D341Med (cell line): Measurements from ENCODE around the gene CPT2.

Experiments used
- DNase-seq: peaks from one replicate; pipeline ENCODE4 v3.0.0; 2012; ENCODE audit warnings: low spot score

The CPT2 gene

DNA sequence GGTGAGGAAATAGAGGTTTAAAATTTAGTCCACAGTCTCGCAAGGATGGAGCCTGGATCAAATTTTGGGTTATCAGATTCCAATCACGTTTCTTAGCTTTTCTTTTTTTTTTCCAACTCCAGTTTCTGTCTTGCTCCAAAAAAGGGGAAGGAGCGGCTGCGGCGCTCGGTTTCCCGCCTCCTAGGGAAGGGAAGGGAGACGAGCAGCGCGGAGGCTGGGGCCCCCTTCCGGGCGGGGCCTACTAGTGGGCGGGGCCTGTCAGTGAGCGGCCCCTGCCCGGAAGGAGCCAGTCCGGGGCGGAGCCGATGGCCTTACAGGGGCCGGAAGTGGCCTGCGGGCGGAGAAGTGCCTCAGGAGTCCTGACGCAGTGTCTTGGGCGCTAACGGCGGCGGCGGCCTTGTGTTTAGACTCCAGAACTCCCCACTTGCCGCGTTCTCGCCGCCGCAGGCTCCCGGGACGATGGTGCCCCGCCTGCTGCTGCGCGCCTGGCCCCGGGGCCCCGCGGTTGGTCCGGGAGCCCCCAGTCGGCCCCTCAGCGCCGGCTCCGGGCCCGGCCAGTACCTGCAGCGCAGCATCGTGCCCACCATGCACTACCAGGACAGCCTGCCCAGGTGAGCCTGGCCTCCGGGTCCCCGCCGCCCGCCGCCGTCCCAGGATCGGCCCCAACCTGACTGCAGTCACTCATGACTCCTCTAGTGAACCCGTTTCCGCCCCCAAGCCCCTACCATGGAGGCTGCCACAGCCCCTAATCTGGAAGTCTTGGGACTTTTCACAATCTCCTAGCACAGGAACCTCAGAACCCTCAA lies at the start of gene CPT2:
Gene CPT2, plus strand, starts transcription at position 340 of the 806 bp plus-strand sequence. Its CDS starts 120 bp downstream, at position 460.
- peak; percentile 98 for DNase-seq

DNA sequence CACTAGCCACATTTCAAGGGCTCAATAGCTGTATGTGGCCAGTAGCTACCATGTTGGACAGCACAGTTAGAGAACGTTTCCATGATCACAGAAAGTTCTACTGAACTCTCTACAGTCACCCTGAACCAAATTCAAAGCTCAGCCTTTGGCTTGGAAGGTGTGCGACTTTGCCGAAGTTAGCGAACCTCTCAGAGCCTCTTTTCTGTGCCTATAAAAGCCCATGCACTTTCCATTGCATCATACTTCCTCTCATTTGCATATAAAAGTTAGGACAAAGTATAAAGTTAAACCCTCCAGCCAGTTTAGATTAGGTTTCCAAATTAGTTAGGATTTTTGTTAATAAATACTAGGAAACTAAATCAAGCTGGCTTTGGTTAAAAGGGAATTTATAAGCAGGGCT lies 49.5 kb upstream of the CPT2 start:
- DNase-seq: no peak

DNA sequence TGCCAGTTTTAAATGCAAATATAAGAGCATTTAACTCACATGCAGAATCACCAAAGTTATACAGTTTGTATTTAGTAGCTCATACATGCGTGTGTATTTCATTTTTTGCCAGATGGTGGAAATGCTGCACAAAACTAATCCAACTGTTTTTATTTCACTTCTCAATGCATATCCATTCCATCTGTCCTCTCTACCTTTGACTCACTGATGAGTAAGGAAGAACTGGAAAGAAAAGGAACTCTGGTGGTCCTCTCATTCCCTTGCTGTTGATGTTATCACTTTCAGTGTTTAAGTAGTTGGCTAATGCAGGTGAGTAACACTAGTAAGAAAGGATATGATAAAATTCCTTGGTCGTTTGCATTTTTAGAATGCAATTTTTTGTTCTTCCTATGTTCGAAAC lies 48.5 kb upstream of the CPT2 start:
- DNase-seq: no peak

DNA sequence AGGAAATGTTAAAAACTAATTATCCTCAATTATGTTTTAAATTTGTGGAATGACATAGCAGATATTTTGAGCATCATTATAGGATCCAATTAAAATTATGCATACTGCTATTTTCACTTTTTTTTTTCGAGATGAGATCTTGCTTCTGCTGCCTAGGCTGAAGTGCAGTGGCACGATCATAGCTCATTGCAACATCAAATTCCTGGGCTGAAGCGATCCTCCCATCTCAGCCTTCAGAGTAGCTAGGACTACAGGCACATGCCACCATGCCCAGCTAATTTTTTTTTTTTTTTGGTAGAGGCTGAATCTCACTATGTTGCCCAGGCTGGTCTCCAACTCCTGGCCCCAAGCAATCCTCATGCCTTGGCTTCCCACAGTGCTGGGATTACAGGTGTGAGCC lies 42.9 kb upstream of the CPT2 start:
- no peak for DNase-seq

DNA sequence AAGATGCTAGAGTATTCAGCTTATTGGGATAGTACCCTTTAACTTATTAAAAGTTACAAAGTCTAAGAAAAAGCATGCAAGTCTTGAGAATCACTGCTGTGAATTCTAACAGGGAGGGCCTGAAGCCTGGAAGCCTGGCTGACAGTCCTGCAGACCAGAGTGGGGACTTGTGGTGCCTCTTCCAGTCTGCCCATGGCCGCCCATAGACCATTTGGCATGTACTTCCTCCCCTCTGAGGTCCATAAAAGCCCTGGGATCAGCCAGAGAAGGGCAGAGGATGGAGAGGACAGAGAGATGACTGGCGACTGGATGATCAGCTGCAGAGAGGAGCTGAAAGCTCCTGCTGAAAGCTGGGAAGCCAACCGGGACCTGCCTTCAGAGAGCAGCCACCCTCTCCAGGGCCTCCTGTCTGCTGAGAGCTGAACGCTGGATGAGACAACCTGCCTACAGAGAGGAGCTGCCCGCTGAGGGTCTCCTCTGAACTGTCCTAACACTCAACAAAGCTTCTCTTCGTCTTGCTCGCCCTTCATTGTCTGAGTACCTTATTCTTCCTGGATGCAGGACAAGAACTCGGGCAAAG lies 41.7 kb upstream of the CPT2 start:
- DNase-seq: no peak

DNA sequence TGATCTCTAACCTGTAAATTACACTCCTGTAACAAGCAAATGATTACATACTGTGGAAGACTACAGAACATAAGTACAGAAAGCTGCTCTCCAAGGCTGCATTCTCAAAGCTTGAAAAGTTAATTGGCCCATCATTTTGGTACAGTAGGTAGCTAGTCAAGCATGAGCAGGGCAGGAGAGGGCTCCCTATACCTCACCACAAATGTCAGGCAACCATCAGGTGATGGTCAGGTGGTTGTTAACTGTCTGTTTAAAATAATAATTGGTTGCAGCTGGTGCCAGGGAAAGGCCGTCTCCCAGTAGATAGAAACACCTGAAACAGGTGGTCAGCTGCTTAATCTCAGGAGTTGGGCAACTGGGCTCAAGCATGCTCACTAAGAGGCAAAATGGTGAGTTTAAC lies 41.1 kb upstream of the CPT2 start:
- no peak for DNase-seq

DNA sequence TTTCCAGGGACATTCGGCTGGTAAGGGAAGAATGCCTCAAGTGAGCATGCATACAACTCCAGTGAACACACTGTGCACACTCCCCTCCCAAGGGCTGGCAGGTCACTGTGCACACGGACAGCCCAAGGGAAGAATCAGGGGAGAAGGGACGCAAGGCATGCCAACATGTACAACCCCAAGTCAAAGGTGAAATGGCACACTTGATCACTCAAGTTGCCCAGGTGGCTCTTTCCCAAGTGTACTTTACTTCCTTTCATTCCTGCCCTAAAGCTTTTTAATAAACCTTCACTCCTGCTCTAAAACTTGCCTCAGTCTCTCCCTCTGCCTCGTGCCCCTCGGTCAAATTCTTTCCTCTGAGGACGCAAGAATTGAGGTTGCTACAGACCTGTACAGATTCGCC lies 40.7 kb upstream of the CPT2 start:
- DNase-seq: no peak

DNA sequence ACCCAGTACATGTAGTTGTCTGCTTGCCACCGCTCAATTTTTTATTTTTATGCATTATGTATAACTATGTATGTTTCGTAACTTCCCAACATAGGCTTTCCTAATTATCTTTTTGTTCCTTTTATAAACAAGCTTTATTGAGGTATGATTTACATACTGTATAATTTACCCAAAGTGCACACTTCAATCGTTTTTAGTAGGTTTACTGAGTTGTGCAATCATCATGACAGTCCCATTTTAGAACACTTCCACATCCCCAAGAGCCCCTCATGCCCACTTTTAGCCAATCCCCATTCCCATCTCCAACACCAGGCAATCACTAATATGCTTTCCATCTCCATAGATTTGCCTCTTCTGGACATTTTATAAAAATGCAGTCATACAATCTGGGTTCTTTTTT lies 39.8 kb upstream of the CPT2 start:
- DNase-seq: no peak

DNA sequence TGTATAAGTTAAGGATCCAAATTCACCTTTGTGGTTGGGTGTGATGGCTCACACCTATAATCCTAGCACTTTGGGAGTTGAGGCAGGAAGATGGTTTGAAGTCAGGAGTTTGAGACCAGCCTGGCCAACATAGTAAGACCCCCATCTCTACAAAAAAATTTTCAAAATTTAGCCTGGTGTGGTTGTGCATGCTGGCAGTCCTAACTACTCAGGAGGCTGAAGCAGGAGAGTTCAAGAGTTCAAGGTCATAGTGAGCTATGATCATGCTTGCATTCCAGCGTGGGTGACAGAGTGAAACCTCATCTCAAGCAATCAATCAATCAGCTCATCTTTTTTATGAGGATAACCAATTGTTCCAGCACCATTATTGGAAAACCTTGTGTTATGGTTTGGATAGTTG lies 37.7 kb upstream of the CPT2 start:
- no peak for DNase-seq

DNA sequence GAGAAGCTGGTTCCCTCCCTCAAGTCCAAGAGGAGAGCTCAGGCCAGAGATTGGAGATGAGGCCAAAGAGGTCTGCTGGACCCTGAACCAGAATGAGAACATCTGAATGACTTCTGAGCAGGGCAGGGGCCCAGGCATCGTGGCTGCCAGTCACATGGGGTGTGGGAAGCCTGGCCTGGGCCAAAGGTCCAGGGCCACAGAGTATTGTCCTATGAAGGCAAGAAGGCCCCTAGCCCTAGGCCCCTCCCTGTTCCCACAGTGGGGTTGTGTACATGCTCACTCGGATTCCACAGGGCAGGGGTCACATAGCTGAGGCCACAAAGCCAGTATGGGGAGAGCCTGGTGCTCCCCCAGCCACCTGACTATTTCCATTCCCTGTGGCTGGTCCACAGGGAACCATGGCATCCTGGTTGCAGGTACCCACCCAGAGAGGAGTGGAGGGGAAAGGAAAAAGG lies 35.7 kb upstream of the CPT2 start:
- no peak for DNase-seq

DNA sequence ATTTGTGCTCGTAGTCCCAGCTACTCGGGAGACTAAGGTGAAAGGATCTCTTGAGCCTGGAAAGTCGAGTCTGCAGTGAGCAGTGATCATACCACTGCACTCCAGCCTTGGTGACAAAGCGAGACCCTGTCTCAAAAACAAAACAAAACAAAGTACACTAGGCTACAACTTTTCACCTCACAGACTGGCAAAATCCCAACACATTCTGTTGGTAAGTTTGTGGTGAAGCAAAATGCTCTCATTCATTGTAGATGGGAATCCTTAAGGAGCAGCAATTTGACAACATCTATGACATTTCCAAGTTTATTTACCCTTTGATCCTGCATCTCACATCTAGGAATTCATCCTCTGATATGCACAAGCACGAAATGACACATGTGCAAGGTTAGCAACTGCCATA lies 34.0 kb upstream of the CPT2 start:
- DNase-seq: no peak

DNA sequence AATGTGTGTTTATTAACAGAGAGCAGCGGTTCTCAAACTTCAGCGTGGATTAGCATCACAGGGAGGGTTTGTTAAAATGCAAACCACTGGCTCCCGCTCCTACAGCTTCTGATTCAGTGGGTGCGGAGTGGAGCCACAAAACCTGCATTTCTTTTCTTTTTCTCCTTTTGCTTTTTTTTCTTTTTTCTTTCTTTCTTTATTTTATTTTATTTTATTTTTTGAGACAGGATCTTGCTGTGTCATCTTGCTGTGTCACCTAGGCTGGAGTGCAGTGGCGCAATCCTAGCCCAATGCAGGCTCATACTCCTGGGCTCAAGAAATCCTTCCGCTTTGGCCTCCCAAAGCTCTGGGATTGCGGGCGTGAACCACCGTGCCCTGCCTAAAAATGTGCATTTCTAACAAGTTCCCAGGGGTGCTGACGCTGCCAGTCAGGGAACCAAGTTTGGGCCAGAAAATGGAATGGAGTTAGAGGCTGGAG lies 33.3 kb upstream of the CPT2 start:
- no peak for DNase-seq

DNA sequence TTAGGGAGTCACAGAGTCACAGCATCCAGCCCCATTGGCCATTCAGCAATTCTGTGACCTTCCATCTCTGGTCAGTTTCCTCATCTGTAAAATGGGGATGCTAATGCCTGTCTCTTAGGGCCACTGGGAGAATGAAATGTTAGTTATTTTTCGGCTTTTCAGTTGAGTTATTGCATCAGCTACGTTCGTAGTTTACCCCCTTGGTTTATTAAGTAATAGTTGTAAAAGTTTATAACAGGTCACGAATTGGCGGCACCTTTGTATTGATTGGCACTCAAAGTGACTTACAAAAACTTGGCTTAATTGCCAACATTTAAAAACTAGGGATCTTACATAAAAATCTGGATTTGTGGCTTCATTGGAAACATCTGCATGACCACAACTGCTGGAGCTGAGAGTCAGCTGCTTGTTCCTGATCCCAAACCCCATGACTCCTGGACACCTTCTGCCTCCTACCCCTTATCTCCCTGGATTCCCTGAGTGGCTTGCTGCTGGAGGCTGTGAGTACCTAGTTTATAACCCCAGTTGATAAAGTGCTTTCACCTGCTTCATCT lies 31.1 kb upstream of the CPT2 start:
- DNase-seq: no peak

DNA sequence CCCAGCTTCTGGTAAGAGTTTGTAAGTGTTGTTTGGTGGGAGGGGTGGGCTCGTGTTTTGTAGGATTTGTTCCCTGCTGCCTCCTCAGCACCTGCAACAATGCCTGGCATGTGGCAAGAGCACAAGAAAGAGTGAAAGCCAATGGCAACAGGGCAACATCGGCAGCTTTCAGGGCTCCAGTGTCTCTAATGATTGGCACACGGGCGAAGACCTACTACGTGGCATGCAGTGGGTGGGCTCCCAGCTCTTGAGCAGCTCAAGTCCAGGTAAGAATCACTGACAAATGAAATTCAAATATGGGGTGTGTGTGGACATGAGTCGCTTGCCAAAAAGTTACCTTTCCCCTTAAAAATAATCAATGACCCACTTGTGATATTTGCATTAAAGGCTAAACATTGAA lies 30.3 kb upstream of the CPT2 start:
- DNase-seq: no peak

DNA sequence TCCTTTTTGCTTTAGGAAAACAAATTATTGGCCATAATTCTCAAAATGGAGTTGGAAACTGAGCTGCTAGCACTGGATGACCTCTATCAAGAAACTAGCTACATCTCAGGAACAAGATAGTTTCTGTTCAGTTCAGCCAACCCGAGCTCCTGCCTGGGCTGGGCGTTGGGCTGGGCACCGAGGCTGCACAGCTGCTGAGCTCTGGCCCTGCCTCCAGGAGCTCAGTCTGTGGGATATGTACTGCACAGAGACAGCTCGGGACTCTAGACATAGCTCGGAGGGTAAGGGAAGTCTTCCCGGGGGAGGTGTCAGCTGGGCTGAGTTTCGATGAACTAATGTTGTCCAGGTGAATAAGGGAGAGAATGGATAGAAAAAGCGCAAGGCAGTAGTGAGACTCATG lies 29.7 kb upstream of the CPT2 start:
- DNase-seq: no peak

DNA sequence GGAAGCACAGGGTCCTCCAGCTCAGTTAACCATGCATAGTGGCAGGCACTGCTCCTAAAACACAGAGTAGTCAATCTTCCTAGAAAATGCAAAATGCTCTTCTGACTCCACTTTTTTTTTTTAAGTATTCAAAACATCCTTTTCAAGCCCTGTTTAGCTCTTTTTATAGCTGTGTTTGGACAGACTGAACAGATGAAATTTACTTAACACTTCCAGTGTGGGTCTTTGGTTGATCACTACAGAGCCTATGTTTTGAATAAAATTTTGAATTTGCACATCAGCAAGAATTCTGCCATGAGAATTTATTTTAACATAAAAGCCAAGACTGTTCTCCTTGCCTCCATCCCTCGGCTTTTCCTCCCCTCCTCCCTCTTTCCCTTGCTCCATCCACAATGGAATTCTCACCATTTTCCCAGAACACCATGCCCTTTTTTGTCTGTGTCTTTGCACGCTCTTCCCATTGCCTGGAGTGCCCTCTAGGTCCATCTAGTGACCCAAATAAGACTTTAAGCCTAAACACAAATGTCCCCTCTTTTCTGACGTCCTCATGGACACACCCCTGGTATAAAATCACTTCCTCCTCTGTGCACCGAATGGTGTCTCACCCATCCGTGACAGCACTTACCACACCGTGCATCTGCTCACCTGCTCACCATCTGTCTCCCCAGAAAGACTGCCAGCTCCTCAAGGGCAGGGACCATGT lies 24.0 kb upstream of the CPT2 start:
- DNase-seq: peak; percentile 60

DNA sequence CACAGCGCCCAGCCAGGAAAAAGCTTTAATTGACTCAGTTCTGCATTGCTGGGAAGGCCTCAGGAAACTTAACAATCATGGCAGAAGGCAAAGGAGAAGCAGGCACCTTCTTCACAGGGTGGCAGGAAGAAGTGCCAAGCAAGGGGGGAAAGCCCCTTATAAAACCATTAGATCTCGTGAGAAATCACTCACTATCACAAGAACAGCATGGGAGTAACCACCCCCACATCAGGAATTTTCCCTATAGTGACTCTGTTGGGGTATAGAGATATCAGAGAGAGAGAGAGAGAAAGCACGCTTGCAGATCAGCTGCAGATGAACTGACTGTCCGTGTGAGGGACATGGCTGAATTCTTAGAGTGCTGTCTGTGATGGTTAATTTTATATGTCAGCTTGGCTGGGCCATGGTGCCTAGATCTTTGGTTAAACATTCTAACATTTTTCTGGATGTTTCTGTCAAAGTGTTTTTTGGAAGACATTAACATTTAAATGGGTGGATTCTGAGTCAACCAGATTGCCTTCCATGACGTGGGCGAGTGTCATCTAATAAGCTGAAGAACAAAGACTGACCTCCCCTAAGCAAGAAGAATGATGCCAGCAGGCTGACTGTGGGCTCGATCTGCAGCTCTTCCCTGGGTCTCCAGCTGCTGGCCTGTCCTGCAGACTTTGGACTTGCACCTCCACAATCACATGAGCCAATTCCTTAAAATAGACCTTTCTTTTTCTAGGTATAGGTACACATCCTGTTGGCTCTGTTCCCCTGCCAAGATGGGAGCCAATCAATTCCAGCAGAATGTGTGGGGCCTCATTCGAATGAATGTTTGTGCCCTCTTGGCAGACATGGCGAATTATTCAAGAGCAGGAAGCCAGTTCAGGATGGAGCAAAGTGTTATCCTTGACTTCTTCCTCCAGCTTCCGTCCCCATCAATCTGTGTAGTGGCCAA lies 21.4 kb upstream of the CPT2 start:
- DNase-seq: no peak

DNA sequence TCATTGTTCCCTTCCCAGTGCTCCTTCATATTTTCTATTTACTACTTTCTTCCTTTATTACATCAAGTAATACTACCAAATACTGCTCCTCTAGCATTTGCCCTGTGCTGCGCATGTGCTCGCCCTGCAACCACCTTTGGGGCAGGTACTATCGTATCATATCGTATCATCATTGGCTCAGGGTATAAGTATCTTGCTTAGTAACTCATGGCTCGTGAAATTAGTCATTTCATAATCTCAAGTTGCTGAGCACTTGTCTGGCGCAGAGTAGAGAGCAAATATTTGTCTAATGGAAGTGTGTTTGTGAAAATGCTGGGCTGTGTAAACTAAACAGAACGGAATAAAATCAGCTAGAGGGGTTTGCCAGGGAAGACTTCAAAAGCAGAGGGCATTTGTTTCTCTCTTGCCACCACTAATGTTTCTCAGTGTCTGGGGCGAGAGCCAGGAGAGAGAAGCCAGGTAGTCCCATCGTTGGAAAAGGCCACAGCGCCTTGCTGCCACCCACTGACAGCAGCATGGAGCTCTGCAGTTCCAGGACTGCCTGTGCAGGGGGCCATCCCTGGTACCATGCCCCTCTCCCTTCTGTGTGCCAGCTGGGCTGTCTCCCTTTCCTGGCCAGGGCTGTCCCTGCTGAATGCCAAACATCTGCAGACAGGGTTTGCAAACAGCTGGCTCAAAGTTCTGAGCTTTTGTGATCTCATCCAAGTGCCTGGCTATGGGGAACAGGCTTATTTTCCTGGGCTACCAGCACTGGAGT lies 20.0 kb upstream of the CPT2 start:
- peak; percentile 79 for DNase-seq

DNA sequence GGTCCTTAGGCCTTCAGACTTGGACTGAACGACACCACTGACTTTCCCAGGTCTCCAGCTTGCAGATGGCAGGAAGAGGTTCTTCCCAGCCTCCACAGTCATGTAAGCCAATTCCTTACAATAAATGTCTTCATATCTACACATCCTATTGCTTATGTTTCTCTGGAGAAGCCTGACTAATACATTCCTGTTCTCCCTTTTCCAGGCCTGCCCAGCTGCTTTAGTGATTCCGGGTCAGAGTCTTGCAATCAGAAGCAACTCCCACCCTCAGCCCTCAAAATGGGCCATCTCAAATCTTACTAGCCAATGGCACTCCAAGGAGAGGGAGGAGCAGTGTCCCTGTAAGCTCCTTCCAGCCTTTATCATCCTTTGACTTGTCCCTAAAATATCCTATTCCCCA lies 16.4 kb upstream of the CPT2 start:
- no peak for DNase-seq

DNA sequence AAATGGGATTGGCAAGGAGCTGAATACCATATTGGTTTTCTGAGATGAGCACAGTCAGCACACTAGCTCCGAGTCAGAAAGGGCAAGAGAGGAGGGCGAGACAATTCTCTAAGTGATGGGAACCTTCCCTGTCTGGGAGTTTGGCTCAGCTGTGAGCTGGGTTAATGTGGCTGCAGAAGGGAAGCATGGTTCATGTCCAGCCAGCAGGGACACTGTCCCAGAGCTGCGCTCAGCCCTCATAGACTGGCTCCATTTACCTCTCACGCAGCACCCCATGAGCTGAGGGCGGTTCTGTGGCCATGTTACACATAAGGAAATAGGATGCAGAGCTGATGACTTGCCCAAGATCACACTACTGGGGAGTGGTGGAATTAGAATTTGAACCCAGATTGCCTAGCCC lies 15.7 kb upstream of the CPT2 start:
- DNase-seq: no peak

DNA sequence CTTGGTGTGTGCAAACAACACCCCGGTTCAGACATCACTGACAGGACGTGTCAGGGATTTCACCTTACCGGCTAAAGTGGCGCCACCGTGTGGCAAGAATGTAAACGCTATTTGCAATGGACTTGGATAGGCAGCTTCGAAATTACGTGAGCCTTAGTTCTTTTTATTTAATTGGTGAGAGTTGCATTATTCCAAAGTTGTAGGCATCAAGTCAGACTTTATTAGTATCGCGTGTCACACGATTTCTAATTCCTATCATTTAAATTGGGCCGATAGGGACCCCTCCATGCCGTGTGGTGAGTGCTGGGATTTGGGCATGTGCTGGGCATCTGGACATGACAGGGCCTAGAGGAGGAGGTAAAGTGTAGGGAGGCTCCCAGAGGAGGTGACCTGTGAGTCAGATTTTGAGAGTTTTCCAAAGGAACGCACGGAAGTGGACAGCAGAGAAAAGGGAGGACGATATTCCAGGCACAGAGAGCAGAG lies 14.5 kb upstream of the CPT2 start:
- peak; percentile 67 for DNase-seq
